Neural cell (in vitro differentiated cells): Measurements from ENCODE around the gene AKAP14. TPM values are rescaled to one million over a fixed set of nuclear protein-coding genes. Genes with fewer than 3 reads are reported as not detected.
"Not testable (repeated sequence)": the region's sequence is repeated elsewhere in the genome, so short reads cannot be mapped to it uniquely, and the experiment has no call there.

Experiments used
- H2AFZ ChIP-seq: fragments of 200-600, 300-800 bp; sonication (generic), shearing (Covaris generic); 2 replicates; pipeline ENCODE4 v1.6.0; 2014; ENCODE audit warnings: low read depth, mild to moderate bottlenecking, antibody characterized with exemption, low read length, moderate library complexity
- H3F3A ChIP-seq: fragments of 200-600 bp; shearing (Covaris generic); 2 replicates; pipeline ENCODE4 v1.6.1; 2016; ENCODE audit warnings: mild to moderate bottlenecking, moderate library complexity, mixed read lengths, antibody characterized with exemption, low read length; ENCODE audit not compliant: insufficient read depth, poor library complexity, severe bottlenecking
- H3K27ac ChIP-seq: fragments of 200-600, 300-800 bp; sonication (generic), shearing (Covaris generic); 2 replicates; pipeline ENCODE4 v1.5.1; 2014; ENCODE audit warnings: mild to moderate bottlenecking, low read length, moderate library complexity
- H3K27me3 ChIP-seq: fragments of 300-800, 200-600 bp; sonication (generic), shearing (Covaris generic); 2 replicates; pipeline ENCODE4 v1.6.0; 2014; ENCODE audit warnings: mild to moderate bottlenecking, low read depth, low read length, moderate library complexity; ENCODE audit not compliant: insufficient read depth
- H3K36me3 ChIP-seq: fragments of 300-800, 200-600 bp; sonication (generic), shearing (Covaris generic); 2 replicates; pipeline ENCODE4 v1.5.1; 2014; ENCODE audit warnings: mild to moderate bottlenecking, antibody characterized with exemption, low read length, moderate library complexity; ENCODE audit not compliant: insufficient read depth
- H3K4me2 ChIP-seq: fragments of 300-800, 200-600 bp; sonication (generic), shearing (Covaris generic); 2 replicates; pipeline ENCODE4 v1.6.0; 2014; ENCODE audit warnings: mild to moderate bottlenecking, low read length
- H3K4me3 ChIP-seq: fragments of 300-800, 200-600 bp; sonication (generic), shearing (Covaris generic); 2 replicates; pipeline ENCODE4 v1.5.1; 2014; ENCODE audit warnings: mild to moderate bottlenecking, low read length, moderate library complexity
- H3K79me2 ChIP-seq: fragments of 200-600 bp; shearing (Covaris generic); replicated peaks from 2 replicates; pipeline ENCODE4 v1.6.0; 2014; ENCODE audit warnings: mild to moderate bottlenecking, low read length, moderate library complexity; ENCODE audit not compliant: insufficient read depth
- H3K9ac ChIP-seq: fragments of 300-800, 200-600 bp; sonication (generic), shearing (Covaris generic); 2 replicates; pipeline ENCODE4 v1.6.1; 2016; ENCODE audit warnings: mild to moderate bottlenecking, low read length, mixed read lengths
- H3K9me2 ChIP-seq: fragments of 200-600 bp; shearing (Covaris generic); 2 replicates; pipeline ENCODE4 v1.6.1; 2016; ENCODE audit warnings: mild to moderate bottlenecking, low read length, mixed read lengths; ENCODE audit not compliant: insufficient read depth
- H3K9me3 ChIP-seq: fragments of 200-600, 300-800 bp; sonication (generic), shearing (Covaris generic); 2 replicates; pipeline ENCODE4 v1.6.1; 2016; ENCODE audit warnings: mild to moderate bottlenecking, mixed run types, low read length, moderate library complexity, mixed read lengths
- H4K20me1 ChIP-seq: fragments of 200-600 bp; shearing (Covaris generic); 2 replicates; pipeline ENCODE4 v1.6.1; 2016; ENCODE audit warnings: mild to moderate bottlenecking, mixed run types; ENCODE audit not compliant: insufficient read depth
- MXI1 ChIP-seq: fragments of 450-650 bp; conservative IDR thresholded peaks from 2 replicates; pipeline ENCODE4 v1.6.1; 2014; ENCODE audit warnings: antibody characterized with exemption, mild to moderate bottlenecking; ENCODE audit not compliant: poor library complexity, severe bottlenecking
- POLR2AphosphoS5 ChIP-seq: IDR thresholded peaks from 2 replicates; pipeline ENCODE4 v1.6.1; 2012
- RAD21 ChIP-seq: fragments of 450-650 bp; conservative IDR thresholded peaks from 2 replicates; pipeline ENCODE4 v1.6.1; 2014; ENCODE audit warnings: antibody characterized with exemption, mild to moderate bottlenecking, moderate library complexity
- SMC3 ChIP-seq: fragments of 450-650 bp; conservative IDR thresholded peaks from 2 replicates; pipeline ENCODE4 v1.6.1; 2014; ENCODE audit warnings: antibody characterized with exemption, mild to moderate bottlenecking, moderate library complexity; ENCODE audit not compliant: poor library complexity
- TAF1 ChIP-seq: IDR thresholded peaks from 2 replicates; pipeline ENCODE4 v1.6.1; 2012; ENCODE audit warnings: low read depth
- polyA plus RNA-seq: library from polyadenylated mRNA; depleted of rRNA; stranded (reverse); fragments of >200 nt; gene quantifications from 2 replicates; pipeline ENCODE4 v1.2.3, GENCODE V29; 2014
- TF ChIP-seq, protein P1 (sequence below): IDR thresholded peaks from 2 replicates; pipeline ENCODE4 v1.6.1; 2012; ENCODE audit warnings: borderline replicate concordance
- TF ChIP-seq, protein P2 (sequence below): fragments of 450-650 bp; IDR thresholded peaks from 2 replicates; pipeline ENCODE4 v1.5.1; 2014; ENCODE audit warnings: antibody characterized with exemption, mild to moderate bottlenecking, moderate library complexity; ENCODE audit not compliant: poor library complexity, severe bottlenecking

AKAP14 gene
- polyA plus RNA-seq, 1 donor from 2014 or later: 4.2 TPM

DNA sequence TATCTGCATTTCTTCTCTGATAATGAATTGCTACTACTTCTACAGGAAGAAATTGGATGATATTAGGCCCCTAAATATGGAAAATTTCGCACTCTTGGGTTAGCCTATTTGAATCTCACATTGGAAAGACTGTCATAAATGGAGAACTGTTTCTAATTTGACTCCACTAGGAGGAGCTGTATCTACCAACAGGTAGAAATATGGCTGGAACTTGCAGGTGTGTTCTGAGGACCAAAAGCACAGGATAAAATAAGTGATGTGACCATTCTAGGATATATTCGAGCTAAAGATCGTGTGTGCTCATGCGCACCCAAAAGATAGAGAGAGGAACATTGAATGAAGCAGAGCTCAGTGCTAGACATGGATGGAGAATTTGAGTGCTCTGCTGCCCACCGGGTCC lies 52.7 kb downstream of the AKAP14 start:
- Histone ChIP-seq H3K27me3 (no peaks in the 10 kb centered on the region), H4K20me1 (no peaks in the 10 kb centered on the region), H3F3A (no peaks in the 10 kb centered on the region), H3K36me3 (no peaks in the 10 kb centered on the region), H3K9me3 (no peaks in the 10 kb centered on the region), H3K79me2 (no peaks in the 10 kb centered on the region), H2AFZ (no peak overlapping the region), H3K4me2 (no peak overlapping the region), H3K9me2 (no peaks in the 10 kb centered on the region), H3K4me3 (no peak overlapping the region), H3K9ac (no peak overlapping the region), H3K27ac (no peak overlapping the region)
- TF ChIP-seq MXI1: no peak
- TF ChIP-seq, protein P1, sequence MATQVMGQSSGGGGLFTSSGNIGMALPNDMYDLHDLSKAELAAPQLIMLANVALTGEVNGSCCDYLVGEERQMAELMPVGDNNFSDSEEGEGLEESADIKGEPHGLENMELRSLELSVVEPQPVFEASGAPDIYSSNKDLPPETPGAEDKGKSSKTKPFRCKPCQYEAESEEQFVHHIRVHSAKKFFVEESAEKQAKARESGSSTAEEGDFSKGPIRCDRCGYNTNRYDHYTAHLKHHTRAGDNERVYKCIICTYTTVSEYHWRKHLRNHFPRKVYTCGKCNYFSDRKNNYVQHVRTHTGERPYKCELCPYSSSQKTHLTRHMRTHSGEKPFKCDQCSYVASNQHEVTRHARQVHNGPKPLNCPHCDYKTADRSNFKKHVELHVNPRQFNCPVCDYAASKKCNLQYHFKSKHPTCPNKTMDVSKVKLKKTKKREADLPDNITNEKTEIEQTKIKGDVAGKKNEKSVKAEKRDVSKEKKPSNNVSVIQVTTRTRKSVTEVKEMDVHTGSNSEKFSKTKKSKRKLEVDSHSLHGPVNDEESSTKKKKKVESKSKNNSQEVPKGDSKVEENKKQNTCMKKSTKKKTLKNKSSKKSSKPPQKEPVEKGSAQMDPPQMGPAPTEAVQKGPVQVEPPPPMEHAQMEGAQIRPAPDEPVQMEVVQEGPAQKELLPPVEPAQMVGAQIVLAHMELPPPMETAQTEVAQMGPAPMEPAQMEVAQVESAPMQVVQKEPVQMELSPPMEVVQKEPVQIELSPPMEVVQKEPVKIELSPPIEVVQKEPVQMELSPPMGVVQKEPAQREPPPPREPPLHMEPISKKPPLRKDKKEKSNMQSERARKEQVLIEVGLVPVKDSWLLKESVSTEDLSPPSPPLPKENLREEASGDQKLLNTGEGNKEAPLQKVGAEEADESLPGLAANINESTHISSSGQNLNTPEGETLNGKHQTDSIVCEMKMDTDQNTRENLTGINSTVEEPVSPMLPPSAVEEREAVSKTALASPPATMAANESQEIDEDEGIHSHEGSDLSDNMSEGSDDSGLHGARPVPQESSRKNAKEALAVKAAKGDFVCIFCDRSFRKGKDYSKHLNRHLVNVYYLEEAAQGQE: no peak
- TF ChIP-seq, protein P2, sequence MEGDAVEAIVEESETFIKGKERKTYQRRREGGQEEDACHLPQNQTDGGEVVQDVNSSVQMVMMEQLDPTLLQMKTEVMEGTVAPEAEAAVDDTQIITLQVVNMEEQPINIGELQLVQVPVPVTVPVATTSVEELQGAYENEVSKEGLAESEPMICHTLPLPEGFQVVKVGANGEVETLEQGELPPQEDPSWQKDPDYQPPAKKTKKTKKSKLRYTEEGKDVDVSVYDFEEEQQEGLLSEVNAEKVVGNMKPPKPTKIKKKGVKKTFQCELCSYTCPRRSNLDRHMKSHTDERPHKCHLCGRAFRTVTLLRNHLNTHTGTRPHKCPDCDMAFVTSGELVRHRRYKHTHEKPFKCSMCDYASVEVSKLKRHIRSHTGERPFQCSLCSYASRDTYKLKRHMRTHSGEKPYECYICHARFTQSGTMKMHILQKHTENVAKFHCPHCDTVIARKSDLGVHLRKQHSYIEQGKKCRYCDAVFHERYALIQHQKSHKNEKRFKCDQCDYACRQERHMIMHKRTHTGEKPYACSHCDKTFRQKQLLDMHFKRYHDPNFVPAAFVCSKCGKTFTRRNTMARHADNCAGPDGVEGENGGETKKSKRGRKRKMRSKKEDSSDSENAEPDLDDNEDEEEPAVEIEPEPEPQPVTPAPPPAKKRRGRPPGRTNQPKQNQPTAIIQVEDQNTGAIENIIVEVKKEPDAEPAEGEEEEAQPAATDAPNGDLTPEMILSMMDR: peak; percentile 10

DNA sequence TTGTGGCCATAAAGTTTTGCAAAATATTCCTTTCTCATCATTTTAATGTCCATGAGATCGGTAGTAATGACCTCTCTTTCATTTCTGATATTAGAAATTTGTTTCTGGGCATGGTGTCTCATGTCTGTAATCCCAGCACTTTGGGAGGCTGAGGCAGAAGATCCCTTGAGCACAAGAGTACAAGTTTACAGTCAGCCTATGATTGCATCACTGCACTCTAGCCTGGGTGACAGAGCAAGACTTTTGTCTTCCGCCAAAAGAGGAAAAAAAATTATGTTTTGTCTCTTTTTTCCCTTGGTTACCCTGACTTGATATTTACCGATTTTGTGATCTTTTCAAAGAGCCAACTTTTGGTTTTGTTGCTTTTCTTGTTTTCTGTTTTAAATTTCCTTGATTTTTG lies 58.7 kb downstream of the AKAP14 start:
- Histone ChIP-seq H3K36me3 (no peaks in the 10 kb centered on the region), H3F3A (no peaks in the 10 kb centered on the region), H3K4me3 (no peak overlapping the region), H3K27me3 (no peaks in the 10 kb centered on the region), H3K9ac (no peak overlapping the region), H4K20me1 (no peaks in the 10 kb centered on the region), H3K4me2 (no peak overlapping the region), H3K79me2 (no peaks in the 10 kb centered on the region), H2AFZ (no peak overlapping the region), H3K9me2 (no peaks in the 10 kb centered on the region), H3K27ac (no peak overlapping the region), H3K9me3 (no peaks in the 10 kb centered on the region)
- TF ChIP-seq TAF1 (no peak), RAD21 (no peak), SMC3 (no peak), POLR2AphosphoS5 (no peak)

DNA sequence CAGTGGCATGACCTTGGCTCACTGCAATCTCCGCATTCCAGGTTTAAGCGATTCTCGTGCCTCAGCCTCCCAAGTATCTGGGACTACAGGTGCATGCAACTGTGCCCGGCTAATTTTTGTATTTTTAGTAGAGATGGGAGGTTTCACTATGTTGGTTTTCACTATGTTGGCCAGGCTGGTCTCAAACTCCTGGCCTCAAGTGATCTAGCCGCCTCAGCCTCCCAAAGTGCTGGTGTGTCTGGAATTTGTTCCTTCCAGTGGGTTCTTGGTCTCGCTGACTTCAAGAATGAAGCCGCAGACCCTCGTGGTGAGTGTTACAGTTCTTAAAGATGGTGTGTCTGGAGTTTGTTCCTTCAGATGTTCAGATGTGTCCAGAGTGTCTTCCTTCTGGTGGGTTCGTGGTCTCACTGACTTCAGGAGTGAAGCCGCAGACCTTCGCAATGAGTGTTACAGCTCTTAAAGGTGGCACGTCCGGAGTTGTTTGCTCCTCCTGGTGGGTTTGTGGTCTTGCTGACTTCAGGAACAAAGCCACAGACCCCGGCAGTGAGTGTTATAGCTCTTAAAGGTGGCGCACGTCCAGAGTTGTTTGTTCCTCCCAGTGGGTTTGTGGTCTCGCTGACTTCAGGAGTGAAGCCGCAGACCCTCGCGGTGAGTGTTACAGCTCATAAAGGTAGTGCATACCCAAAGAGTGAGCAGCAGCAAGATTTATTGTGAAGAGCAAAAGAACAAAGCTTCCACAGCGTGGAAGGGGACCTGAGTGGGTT lies 60.3 kb downstream of the AKAP14 start:
- H3K9ac ChIP-seq, H3K4me3 ChIP-seq, H3K4me2 ChIP-seq, H3K36me3 ChIP-seq, H3K79me2 ChIP-seq, H3F3A ChIP-seq, H4K20me1 ChIP-seq, H3K9me3 ChIP-seq, H3K27me3 ChIP-seq, H3K27ac ChIP-seq, H2AFZ ChIP-seq, H3K9me2 ChIP-seq: not testable (repeated sequence)
